HG03575 (cell line): ENCODE results near the gene ZFP36.
"Not testable (repeated sequence)": the region's sequence is repeated elsewhere in the genome, so short reads cannot be mapped to it uniquely, and the experiment has no call there.

Experiments used
- ATAC-seq: cut with Tn5 transposase; IDR thresholded peaks from one replicate; pipeline ENCODE4 v1.9.1; 2021; ENCODE audit not compliant: unreplicated experiment, insufficient number of reproducible peaks, low FRiP score; ENCODE audit errors: extremely low read depth

The ZFP36 gene

DNA sequence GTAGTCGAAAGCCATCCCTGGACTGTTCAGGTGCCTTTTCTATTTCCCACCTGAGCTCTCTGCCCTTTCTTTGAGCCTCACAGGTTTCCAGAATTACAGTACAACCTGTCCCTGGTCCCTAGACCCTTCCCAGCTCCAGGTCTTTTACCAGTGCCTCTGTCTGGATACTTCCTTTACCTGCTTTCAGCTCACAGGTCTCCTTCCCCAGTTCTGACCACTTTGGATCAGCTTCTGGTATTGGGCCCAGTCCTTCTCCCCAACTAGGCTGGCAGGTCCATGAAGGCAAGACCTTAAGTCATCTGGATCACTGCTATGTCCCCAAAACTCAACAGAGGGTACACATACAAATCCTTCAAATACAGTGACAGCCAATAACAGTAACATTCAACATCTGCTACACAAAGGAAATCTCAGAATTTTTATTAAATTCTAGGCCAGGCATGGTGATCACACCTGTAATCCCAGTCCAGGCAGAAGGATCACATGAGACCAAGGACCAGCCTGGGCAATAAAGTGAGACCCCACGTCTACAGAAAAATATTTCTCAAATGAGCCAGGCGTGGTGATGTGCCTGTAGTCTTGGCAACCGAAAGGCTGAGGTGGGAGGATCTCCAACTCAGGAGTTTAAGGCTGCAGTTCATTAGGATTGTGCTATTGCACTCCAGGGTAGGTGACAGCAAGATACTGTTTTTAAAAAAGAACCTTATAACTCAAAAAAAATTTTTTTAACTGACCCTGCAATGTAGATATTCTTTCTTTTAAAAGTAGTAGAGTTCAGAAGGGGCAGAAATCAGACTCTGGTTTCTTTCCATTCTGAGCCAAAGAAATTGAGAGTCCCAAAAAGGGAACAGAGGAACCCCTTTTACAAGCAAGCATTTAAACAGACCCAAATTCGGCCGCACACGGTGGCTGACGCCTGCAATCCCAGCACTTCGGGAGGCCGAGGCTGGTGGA lies 27.8 kb downstream of the ZFP36 start:
- no peak for ATAC-seq

DNA sequence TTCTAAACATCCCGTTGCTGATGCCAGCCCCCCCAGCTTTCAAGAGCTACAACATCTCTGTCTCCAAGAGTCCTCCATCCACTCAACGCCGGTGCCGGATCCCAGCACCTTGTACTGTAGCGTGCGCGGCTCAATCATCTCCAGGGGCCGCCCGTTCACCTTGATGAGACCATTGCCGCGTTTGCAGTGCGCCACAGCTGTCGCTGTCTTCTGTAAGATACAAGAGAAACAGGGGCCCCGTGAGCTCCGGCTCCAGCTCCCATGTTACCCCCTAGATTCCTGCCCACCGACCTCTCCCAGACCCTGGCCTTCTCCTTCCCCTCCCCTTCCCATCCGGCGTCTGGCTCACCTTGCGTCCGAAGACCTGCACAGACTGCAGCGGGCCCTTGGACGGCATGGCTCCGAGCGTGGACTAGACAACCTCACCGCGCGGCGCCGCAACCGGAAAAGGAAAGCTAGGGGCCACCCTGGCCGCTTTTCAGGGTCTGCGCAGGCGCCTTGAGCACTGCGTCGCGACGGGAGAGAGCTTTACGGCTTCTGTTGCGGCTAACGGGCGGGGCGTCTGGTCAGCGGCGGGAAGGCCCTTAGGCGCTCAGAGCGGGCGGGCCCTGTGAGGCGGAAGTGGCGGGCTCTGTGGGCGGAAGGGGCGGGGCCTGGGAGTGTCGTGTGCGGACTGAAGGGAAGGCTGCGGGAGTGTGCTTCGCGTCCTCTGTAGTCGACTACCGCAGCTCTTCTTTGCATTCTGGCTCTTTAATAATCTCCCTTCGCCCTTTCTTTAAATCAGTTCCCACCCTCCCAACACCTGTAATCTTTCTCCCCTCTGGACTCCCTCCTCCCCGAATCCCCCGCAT lies 29.1 kb downstream of the ZFP36 start, which contains the start of gene RPS16:
TSS of gene RPS16 (minus strand) at position 451 of the 851 bp plus-strand sequence. CDS start at position 397, 54 bp downstream.
- no peak for ATAC-seq

DNA sequence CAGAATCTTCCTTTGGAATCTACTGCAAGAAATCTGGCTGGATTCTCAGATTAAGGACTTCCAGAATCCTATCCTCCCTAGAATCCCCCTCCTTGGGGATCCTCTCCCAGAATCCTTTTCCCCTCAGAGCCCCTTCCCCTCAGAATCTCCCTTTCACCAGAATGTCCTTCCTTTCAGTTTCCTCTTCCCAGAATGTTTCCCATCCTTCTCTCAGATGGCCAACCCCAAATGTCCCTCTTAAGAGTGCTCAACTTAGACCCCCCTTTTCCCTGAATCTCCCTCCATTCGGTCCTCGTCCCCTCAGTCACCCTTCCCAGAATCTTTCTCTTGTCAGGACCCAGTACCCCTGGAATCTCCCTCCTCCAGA lies 29.7 kb downstream of the ZFP36 start:
- no peak for ATAC-seq

DNA sequence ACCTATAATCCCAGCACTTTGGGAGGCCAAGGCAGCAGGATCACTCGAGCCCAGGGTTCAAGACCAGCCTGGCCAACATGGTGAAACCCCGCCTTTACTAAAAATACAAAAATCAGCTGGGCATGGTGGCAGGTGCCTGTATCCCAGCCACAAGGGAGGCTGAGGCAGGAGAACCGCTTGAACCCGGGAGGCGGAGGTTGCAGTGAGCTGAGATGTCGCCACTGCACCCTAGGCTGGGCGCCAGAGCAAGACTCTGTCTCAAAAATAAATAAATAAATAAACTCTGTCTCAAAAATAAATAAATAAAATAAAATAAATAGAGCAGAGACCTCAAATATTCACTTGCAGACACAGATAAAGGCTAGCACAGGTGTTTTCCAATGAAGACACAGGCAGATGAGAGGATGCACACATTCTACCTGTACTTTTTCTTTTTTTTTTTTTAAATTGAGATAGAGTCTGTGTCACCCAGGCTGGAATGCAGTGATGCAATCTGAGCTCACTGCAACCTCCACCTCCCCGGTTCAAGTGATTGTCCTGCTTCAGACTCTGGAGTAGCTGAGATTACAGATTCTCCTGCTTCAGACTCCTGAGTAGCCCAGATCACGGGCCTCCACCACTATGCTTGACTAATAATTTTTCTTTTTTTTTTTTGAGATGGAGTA lies 31.8 kb downstream of the ZFP36 start:
- ATAC-seq = no peak

DNA sequence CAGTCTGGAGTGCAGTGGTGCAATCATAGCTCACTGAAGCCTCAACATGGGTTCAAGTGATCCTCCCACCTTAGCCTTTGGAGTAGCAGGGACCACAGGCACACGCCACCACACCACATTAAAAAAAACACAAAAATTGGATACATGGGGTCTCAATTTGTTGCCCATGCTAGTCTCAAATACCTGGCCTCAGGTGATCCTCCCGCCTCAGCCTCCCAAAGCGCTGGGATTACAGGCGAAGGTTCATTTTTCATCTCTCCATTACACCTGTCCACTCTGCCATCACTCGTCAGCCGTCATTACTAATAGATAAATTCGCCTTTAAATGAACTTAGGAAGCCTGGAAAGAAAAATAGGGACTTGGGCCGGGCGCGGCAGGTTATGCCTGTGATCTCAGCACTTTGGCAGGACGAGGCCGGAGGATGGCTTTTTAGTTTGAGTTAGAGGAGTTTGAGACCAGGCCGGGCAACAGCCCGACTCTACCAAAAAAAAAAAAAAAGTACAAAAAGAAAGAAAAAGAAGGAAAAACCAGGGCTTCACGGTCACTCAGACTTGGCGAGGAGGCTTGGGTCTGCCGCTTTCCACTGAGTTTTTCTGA lies 38.0 kb downstream of the ZFP36 start:
- ATAC-seq = no peak

DNA sequence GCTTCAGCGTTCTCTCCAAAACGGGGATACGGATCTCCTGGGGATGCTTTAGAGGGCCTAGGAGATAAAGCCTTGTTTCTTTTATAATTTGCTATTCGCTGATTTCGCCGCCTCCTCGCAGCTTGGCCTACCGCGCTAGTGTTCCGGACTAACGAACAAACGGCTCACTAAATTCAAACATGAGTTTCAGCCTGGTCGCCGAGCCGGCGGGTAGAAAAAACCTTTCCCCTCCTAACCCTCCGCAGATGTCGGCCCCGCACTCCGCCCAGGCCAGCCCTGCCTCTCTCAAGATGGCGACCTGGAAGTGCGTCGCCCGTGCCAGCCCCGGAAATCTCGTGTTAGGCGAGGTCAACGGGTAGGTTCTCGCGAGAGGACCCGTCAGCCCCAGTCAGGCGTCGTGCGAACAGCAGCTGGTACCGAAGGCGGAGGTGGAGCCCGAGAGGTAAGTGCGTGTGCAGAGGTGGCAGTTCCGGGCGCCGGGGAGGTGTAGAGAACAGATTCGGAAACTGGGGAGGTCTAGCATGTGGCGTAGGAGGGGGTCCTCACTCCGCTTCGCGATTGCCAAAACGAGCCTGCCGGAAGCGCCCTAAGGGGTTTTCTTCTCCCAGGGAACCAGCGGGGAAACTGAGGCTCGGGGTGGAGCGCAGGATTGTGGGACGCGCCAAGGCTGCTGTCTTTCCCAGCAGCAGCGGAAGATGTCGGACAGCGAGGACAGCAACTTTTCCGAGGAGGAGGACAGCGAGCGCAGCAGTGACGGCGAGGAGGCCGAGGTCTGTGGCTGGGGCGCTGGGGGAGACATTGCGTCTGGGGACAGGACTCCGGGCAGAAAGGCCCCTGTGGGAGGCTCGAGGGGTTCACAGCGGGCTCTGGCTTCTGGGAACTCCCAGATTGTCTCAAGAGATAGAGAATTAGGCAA lies 38.8 kb downstream of the ZFP36 start, which contains the start of gene SUPT5H:
TSS of gene SUPT5H (plus strand) at position 387 of the 916 bp plus-strand sequence. CDS start at position 696, 309 bp downstream.
- ATAC-seq = peak; percentile 51

DNA sequence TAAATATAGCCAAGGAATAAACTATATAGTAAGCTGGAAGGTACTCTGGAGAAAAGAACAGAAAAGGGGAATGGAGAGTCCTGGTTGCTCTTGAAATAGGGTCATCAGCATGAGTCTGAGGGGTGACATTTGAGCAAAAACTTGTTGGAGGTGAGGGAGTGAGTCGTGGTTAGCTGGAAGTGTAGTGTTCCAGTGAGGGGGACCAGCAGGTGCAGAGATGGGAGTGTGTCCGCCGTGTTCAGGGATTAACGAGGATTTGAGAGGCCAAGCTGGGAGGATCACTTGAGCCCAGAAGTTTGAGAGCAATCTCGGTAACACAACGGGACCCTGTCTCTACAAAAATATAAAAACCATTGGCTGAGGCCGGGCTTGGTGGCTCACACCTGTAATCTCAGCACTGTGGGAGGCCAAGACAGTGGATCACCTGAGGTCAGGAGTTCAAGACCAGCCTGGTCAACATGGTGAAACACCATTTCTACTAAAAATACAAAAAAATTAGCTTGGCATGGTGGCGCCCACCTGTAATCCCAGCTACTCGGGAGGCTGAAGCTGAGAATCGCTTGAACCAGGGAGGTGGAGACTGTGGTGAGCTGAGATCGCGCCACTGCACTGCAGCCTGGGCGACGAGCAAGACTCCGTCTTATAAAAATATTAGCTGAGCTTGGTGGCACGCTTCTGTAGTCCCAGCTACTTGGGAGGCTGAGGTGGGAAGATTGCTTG lies 39.9 kb downstream of the ZFP36 start:
- no peak for ATAC-seq

DNA sequence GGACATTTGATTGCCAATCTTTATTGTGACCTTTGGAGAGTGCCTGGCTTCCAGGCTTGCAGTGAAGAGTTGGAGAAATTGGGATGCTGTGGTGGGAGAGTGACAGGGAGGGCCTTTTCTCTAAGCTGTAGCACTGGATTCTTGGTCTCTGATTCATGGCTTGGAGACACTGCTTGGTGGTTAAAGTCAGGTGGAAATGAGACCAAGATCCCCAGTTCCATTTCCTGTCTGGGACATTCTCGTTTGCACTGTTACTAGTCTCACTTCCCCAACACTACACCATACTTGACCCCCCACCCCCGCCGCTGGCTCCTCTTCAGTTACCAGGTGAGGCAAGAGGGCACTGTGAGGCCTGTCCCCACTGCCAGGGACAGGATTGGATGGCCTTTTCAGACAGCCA lies 41.6 kb downstream of the ZFP36 start:
- ATAC-seq = no peak

DNA sequence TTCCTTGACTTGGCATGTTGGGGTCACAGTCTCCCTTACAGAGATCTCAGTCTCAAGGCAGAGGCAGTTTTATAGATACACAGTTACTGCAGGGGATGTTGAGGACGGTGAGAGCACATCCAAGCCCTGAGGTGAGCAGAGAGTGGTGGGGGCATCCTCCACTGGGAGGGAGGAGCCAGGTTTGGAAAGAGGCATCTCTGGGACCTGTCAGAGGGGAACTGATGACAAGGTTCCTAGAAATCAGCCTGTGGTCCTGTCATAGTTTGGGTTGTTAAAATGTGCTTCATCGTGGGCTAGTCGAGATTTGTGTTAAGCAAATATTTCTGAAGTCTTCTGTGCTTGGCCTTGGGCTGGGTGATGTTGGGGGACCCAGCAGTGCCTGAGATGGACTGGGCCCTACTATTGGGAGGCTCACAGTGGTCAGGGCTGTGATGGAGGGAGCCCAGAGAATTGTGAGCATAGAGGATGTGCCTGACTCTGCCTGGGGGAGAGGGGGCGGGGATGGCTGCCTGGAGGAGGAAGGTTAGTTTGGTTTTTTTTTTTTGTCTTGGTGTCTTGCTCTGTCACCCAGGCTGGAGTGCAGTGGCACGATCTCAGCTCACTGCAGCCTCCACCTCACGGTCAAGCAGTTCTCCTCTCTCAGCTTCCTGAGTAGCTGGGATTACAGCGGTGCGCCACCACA lies 42.6 kb downstream of the ZFP36 start:
- no peak for ATAC-seq

DNA sequence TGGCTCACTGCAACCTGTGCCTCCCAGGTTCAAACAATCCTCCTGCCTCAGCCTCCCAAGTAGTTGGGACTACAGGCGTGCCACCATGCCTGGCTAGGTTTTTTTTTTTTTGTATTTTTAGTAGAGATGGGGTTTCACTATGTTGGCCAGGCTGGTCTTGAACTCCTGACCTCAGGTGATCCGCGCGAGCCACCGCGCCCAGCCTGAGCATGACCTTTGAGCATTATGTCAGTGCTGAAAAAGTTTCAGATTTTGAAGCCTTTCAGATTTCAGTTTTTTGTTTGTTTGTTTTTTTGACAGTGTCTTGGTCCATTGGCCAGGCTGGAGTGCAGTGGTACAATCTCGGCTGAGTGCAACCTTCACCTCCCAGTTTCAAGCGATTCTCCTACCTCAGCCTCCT lies 44.6 kb downstream of the ZFP36 start:
- not testable (repeated sequence) for ATAC-seq
